ENCODE results near the gene SLC6A8.
"Not testable (repeated sequence)": the region's sequence is repeated elsewhere in the genome, so short reads cannot be mapped to it uniquely, and the experiment has no call there.

SLC6A8 gene

DNA sequence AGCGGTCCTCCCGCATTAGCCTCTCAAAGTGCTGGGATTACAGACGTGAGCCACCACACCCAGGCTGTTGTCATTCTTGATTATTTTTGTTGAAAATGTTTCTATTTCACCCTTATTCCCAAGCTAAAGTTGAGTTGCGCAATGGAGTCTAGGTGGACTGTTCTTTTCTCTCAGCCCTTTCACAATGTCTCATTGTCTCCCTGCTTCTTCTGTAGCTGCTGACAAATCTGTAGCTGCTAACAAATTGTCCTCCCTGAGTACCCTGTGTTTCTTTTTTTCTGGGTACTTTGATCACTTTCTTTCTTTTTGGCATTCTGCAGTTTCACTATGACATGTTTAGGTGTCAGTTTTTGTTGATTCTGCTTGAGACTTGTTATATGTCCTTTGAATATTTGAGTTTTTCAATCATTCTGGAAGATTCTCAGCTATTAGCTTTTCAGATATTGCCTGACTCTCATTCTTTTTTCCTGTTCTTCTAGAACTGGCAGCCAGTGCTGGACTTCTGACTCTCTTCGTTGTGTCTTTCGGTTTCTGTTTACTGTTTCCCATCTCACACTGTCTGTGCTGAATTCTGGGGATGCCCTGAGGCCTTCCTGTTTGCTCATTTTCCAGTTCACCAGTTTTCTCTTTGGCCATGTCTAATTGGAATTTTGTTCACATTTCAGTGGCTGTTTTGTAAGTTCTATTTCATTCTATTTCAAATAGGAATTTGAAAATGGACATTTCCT lies 43.6 kb downstream of the SLC6A8 start:
- DNase-seq (ENCODE audit: low read depth): no peak

DNA sequence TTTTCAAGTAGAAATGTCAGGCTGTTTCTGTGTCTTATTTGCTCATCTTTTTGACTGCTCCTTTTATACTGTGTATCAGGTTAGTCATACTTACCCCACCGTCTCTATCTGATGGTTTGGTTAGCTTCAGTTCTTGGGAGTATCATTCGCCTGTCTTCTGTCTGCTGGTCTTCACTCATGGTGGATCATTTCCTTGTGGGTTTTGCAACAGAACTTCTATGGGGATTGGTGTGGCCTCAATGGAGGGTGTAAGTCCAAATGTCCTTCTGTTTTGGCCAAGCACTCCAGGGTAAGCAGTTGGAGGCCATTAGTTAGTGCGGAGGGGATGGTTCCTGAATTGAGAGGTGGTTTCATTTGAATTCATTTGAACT lies 44.1 kb downstream of the SLC6A8 start:
- no peak for DNase-seq (ENCODE audit: low read depth)

DNA sequence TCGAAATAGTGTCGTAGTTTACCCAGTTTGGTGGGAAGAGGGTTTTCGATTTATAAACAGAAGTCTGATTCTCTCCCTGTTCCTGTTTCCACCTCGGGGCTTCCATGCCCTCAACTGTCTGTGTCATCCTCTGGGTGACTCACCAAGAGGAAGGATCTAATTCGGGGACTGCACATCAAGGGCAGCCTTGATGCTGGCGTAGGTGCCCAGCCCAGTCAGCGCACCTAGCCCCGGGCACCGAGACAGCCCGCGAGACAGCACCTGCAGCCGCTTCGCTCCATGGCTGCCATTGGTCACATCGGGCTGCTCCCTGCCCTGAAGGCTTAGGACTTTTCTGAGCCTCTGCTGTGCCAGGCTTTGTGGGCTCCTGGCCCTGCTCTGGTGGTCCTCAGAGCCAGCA lies 44.7 kb downstream of the SLC6A8 start:
- DNase-seq (ENCODE audit: low read depth): no peak

DNA sequence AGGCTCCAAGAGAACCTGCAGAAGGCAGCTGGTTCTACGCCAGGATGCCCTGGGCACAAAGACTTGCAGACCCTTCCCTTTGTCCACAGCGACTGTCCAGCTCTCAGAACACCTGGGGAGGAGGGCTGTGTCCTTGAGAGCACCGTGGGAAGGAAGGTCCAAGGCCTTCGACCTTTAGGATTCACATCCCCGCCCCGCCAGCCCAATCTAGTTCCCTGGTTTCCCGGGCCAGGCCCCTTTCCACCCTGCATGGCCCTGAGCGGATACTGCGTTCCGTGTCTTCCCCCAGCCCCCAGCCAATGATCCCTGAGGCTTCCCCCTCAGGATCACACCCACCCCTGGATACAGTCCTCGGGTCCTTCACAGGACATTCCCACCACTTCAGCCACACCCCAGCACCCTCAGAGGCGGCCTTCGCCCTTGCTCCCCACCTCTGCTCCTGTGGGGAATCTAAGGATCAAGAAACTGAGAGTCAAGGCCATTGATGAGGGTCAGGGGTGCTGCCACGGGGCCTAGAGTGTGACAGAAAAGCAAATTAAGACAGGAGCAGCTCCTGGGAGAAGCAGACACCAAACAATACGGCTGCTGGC lies 46.0 kb downstream of the SLC6A8 start:
- DNase-seq (ENCODE audit: low read depth): no peak

DNA sequence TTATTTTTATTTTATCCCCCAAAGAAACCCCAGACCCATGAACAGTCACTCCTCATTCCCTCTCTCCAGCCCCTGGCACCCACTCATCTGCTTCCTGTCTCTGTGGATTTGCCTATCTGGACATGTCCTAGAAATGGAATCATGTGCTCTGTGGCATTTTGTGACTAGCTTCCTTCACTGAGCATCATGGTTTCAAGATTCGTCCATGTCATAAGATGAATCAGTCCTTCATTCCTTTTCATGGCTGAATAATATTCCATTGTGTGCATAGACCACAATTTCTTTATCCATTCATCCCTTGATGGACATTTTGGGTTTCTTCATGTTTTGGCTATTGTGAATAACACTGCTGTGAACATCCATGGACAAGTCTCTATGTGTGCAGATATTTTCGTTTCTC lies 47.1 kb downstream of the SLC6A8 start:
- no peak for DNase-seq (ENCODE audit: low read depth)

DNA sequence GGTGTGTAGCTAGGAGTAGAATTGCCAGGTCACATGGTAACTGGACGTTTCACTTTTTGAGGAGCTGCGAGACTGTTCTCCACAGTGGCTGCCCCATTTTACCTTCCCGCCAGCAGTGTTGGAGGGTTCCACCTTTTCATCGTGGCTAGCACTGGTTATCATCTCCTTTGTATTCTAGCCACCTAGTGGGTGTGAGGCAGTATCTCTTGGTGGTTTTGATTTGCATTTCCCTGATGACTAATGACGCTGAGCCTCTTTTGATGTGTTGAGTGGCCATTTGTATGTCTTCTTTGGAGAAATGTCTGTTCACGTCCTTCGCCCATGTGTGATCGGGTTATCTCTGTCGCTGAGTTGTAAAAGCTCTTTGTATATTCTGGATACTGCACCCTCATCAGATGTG lies 47.5 kb downstream of the SLC6A8 start:
- DNase-seq (ENCODE audit: low read depth): no peak

DNA sequence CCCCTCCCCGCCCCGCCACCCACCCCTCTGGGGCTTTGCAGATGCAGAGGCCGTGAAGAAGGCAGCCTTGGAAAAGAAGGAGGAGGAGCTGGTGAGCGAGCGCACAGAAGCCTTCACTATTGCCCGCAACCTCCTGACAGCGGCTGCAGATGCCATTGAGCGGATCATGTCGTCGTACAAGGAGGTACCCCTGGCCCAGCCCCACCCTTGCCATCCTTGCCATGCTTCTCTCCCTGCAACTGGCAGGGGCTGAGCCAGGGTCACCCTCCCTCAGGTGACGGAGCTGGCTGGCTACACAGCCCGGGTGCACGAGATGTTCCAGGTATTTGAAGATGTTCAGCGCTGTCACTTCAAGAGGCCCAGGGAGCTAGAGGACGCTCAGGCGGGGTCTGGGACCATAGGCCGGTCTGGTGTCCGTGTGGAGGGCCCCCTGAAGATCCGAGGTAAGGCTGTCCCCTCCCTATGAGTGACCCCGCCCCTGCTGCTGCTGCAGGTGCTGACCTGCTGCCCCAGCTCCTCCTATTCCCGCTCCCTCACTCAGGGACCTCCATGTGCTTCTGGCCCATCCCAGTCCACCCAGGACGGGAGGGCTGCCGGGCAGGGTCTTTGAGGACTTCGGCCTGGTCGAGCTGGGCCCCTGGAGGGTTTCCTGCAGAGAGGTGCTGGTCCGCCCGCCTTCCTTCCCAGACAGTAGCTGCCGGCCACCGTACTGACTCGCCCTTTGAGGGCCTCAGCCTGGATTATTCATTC lies 48.5 kb downstream of the SLC6A8 start:
- no peak for DNase-seq (ENCODE audit: low read depth)

DNA sequence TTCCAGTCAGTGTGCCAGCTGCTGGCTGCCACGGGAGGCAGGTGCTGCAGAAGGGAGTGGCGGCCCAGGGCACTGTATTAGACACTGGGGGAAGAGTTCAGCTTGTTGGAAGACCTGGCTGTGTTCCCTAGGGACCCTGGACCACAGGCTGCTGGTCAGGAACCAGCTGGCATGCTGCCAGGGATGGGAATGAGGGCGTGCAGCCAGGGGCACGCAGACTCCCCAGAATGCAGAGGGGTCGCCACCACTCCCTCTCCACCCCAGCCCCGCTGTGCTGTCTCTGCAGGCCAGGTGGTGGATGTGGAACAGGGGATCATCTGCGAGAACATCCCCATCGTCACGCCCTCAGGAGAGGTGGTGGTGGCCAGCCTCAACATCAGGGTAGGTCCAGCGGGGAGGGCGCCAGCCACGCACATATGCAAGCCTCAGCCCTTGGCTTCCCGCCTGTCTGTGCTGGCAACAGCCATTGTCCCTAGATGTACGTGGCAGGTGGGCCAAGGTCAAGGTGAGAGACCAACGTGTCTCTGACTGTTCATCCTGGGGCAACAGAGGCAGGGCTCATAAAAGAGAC lies 49.2 kb downstream of the SLC6A8 start:
- DNase-seq (ENCODE audit: low read depth): no peak

DNA sequence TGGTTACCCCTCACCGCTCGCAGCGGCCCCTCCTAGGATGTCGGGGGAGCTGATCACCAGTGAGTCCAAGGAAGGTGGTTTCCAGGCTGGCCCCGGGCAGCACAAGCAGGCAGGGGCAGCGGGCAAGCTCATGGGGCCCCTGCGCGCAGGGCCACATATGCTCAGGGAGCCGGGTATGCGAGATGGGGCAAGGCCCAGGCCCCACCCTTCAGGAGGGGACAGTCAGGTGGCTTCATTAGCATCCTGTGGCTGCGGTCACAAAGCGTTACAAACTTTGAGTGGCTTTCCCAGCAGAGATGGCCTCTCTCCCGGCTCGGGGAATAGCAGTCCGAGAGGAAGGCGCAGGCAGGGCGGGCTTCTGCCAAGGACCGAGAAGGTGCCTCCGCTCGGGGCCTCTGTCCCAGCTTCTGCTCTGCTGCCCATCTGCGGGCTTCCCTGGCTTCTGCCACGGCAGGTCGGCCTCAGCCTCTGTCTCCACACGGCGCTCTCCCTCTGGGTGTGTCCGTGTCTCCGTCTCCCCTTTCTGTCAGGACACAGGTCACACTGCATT lies 50.4 kb downstream of the SLC6A8 start:
- no peak for DNase-seq (ENCODE audit: low read depth)

DNA sequence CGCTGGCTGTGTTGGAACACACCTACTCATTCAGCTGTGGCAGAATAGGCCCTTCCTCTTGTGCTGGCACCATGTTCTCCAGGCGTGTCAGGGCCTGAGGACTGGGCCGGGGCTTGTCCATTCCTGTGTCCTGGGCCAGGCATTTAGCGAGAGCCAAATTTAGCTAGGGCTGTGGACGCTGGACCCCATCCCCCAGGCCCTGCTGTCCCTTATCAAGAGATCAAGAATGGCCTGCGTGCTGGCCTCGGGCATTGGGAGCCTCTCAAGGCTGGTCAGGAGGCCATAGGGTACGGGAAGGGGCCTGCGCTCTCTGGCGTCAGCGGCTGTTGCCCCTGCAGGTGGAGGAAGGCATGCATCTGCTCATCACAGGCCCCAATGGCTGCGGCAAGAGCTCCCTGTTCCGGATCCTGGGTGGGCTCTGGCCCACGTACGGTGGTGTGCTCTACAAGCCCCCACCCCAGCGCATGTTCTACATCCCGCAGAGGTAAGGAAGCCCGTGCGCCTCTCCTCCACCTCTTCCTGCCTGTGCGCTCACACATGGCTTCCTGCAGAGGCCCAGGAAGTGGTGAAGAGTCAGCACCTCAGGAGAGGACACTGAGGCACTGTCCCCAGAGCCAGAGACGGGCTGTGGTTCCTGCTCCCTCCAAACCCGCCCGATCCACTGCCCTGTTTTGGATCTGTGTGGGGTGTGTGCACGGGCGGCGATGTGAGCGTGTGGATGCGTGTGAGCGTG lies 52.2 kb downstream of the SLC6A8 start:
- no peak for DNase-seq (ENCODE audit: low read depth)

DNA sequence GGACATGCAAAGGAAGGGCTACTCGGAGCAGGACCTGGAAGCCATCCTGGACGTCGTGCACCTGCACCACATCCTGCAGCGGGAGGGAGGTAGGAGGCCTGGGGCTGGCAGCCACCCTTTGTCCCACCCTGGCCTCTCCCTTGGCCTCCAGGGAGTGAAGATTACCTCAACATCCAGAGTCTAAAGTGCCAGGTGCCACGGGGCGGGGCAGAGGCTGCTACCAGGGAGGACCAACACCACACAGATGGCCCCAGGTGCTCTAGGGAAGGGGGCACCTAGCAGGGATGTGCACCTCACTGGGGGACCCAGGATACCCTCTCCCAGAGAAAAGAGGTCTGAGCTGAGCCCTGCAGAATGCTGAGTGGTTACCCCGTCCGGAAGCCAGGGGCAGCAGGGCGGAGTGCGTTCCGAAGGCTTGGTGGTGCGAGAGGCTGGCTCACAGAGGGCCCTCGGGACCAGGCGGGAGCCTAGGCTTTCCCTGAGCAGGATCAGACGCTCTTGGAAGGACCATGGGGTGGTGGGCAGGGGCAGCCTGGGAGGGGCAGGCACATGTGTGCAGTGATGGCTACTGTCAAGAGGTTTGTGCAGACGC lies 53.0 kb downstream of the SLC6A8 start:
- DNase-seq (ENCODE audit: low read depth): no peak

DNA sequence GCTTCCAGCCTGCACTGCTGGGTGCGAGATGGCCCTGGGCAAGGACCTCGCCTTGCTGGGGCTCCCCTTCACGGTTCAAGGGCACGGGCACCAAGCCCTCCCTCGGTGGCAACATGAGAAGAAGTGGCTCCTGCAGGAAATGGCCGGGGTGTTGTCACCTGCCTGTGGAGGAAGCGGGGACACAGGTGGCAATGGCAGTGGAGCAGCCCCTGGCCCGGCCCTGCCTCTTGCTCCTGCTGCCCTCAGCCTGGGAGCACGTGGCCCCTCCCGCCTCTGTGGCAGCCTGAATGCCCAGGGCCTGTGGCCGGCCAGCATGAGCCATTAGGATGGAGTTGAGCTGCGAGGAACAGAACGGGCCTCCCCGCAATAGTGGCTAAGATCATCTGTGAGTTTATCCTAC lies 53.7 kb downstream of the SLC6A8 start:
- no peak for DNase-seq (ENCODE audit: low read depth)

DNA sequence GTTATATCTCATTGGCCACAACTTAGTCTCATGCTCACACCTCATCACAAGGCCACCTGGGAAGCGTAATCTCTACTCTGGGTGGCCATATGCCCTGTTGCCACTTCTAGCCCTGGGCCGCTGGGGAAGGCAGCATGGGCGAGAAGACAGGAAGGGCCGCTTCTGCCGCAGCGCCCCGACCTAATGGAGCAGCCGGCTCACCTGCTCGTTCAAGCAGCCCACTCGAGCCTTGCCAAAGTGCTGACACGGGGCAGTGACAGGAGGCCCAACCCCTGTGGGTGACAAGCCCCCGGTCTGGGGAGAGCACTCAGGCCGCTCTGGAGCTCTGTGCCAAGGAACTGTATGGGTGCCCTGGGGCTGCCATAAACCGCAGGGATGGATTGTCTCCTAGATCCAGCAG lies 54.4 kb downstream of the SLC6A8 start:
- DNase-seq (ENCODE audit: low read depth): not testable (repeated sequence)

DNA sequence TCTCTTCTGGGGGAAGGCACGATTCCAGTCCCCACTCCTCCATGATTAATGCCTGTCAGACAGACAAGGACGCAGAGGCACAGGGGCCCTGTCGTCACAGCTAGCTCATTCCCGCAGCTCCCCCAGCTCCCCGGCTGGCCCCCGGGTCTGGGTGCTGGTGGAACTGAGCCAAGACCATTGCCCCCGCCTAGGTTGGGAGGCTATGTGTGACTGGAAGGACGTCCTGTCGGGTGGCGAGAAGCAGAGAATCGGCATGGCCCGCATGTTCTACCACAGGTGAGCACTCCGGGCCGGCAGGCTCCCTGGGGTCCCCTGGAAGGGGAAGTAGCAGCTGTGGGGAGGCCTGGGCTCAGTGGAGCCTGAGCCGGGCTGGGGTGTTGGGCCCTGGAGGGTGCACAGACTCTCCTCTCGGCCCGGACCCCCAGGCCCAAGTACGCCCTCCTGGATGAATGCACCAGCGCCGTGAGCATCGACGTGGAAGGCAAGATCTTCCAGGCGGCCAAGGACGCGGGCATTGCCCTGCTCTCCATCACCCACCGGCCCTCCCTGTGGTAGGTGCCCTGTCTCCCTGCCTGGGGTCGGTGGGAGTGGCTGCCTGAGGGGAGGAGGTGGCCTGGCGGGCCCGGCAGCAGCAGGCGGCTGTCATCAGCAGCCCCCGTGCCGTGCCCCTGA lies 55.2 kb downstream of the SLC6A8 start:
- not testable (repeated sequence) for DNase-seq (ENCODE audit: low read depth)

DNA sequence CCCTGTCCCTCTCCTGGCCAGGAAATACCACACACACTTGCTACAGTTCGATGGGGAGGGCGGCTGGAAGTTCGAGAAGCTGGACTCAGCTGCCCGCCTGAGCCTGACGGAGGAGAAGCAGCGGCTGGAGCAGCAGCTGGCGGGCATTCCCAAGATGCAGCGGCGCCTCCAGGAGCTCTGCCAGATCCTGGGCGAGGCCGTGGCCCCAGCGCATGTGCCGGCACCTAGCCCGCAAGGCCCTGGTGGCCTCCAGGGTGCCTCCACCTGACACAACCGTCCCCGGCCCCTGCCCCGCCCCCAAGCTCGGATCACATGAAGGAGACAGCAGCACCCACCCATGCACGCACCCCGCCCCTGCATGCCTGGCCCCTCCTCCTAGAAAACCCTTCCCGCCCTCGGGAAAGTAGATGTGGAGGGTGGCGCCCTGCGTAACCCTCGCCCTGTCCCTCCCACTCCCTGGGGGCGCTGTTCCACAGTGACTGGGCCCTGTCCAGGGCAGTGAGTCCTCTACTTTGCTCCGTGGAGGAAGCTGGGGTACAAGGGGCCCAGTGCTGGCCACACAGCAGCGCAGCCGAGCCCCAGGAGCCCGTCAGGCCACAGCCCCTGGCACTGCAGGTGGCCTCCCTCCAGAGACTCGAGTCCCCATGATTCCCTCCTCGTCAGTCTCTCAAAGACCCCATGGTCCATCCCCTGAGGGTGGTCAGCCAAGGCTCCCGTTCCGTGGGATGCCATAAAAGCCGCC lies 55.9 kb downstream of the SLC6A8 start:
- DNase-seq (ENCODE audit: low read depth): not testable (repeated sequence)

DNA sequence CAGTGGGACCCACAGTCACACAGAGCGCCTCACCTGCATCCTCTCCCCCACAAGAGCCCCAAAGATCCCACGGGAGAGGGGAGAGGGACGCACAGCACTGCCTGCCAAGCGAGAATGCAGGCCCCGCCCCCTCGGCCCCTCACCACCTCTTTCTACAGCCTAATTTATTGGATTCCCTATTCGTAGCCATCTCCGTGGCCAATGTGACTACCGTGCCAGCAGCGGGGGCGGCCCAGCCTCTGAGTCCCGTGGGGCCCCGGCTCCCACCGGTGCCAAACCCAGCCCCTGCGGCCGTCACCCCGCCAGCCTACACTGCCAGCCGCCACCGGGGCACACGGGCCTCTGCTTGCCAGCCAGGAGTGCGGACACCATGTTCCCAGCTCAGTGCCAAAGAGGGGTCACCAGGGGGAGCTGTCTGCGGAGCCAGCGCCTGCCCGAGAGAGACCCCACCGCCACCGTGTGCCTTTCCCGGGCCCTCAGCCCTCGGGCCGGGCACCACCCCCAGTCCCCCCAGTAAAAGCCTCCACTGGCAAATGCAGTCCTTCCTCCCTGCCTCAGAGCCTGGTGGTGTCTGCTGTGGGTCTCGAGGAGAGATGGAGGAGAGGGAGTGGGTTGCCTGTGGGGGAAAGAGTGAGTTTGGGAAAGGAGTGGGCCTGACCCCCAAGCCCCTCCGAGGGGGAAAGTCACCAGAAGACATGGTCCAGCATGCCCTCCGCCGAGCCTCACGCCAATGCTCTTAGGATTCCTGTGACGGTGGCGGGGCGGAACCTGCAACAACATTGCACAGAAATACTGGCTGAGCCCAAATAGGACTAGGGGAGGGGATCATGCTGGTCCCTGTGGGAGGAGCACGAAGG lies 56.7 kb downstream of the SLC6A8 start:
- no peak for DNase-seq (ENCODE audit: low read depth)

DNA sequence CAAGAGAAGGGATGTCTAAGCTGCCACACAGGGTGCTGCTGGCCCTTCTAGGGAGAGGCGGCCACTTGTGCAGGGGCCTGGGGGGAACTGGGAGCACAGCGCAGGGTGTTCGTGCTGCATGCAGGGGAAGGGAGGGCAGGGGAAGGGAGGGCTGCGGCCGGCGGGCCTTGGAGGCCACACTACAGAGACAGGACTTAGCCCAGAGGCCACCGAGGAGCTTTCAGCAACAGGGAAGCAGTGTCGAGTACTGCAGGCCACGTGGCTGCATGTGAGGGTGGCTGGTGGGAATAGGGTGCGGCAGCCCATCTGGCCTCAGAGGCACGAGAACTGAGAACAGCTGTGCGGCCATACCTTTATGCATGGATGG lies 57.3 kb downstream of the SLC6A8 start:
- not testable (repeated sequence) for DNase-seq (ENCODE audit: low read depth)
